HG02938 (cell line): ENCODE measurements around the gene NFIA.

Experiments used
- ATAC-seq: cut with Tn5 transposase; IDR thresholded peaks from one replicate; pipeline ENCODE4 v1.9.1; 2021; ENCODE audit warnings: mild to moderate bottlenecking, moderate library complexity; ENCODE audit not compliant: unreplicated experiment

The NFIA gene

GRCh38 chr1:61412601-61413000 lies 330.2 kb downstream of the NFIA start:
- no peak for ATAC-seq

GRCh38 chr1:61419196-61419595 lies 336.8 kb downstream of the NFIA start:
- no peak for ATAC-seq

- no peak for ATAC-seq
Observed at GRCh38 chr1:61419657-61420056, 337.3 kb downstream of the NFIA start.

- no peak for ATAC-seq
Observed at GRCh38 chr1:61420243-61420642, 337.9 kb downstream of the NFIA start.

GRCh38 chr1:61420909-61421835 lies 338.8 kb downstream of the NFIA start:
- ATAC-seq = no peak

GRCh38 chr1:61423643-61424042 lies 341.3 kb downstream of the NFIA start:
- ATAC-seq = no peak

- no peak for ATAC-seq
Observed at GRCh38 chr1:61424382-61424781, 342.0 kb downstream of the NFIA start.

- ATAC-seq = no peak
Observed at GRCh38 chr1:61425040-61425439, 342.7 kb downstream of the NFIA start.

GRCh38 chr1:61426254-61426653 lies 343.9 kb downstream of the NFIA start:
- ATAC-seq = no peak

GRCh38 chr1:61426885-61427284 lies 344.5 kb downstream of the NFIA start:
- ATAC-seq = no peak

- no peak for ATAC-seq
Observed at GRCh38 chr1:61427510-61427909, 345.1 kb downstream of the NFIA start.

GRCh38 chr1:61428146-61428545 lies 345.8 kb downstream of the NFIA start:
- no peak for ATAC-seq

- ATAC-seq = no peak
Observed at GRCh38 chr1:61432616-61433388, 350.4 kb downstream of the NFIA start.

GRCh38 chr1:61433646-61434045 lies 351.3 kb downstream of the NFIA start:
- no peak for ATAC-seq

GRCh38 chr1:61434276-61434675 lies 351.9 kb downstream of the NFIA start:
- peak; percentile 45 for ATAC-seq

- ATAC-seq = no peak
Observed at GRCh38 chr1:61435226-61435625, 352.9 kb downstream of the NFIA start.

GRCh38 chr1:61436016-61436415 lies 353.7 kb downstream of the NFIA start:
- ATAC-seq = no peak

GRCh38 chr1:61436491-61437120 lies 354.2 kb downstream of the NFIA start:
- ATAC-seq = no peak

- no peak for ATAC-seq
Observed at GRCh38 chr1:61439234-61439633, 356.9 kb downstream of the NFIA start.

GRCh38 chr1:61441723-61442262 lies 359.4 kb downstream of the NFIA start:
- no peak for ATAC-seq

- no peak for ATAC-seq
Observed at GRCh38 chr1:61442544-61442943, 360.2 kb downstream of the NFIA start.
